B cell (primary cell): ENCODE measurements around the gene GTF2IRD1. TPM values are rescaled to one million over a fixed set of nuclear protein-coding genes. Genes with fewer than 3 reads are reported as not detected.

Experiments
- ATAC-seq: fragments of 200-7000 bp; cut with Tn5 transposase; one replicate; pipeline ENCODE4 v1.10.0; 2021; ENCODE audit warnings: low read depth, mild to moderate bottlenecking, moderate number of reproducible peaks, moderate library complexity
- CTCF ChIA-PET: fragments of 350-600 bp; sonication (Branson Sonifier 250); formaldehyde crosslinking; loops from one replicate; lab custom pipeline; 2021; ENCODE audit warnings: antibody characterized with exemption, inconsistent platforms; lab: Charles Lee
- POLR2A ChIA-PET: fragments of 350-600 bp; sonication (Branson Sonifier 250); formaldehyde crosslinking; loops from one replicate; lab custom pipeline; 2021; ENCODE audit warnings: antibody characterized with exemption; lab: Charles Lee
- DNase-seq: peaks from one replicate; pipeline ENCODE4 v3.0.0; 2013
- H2AFZ ChIP-seq: 2 replicates; pipeline ENCODE4 v1.6.1; 2012; ENCODE audit warnings: mild to moderate bottlenecking, low read depth, low read length; ENCODE audit not compliant: insufficient read depth, poor library complexity, severe bottlenecking
- H3K27ac ChIP-seq, 2 donors: 1 replicate in 1 of 2; 2 replicates in 1 of 2; pipeline ENCODE4 v1.5.1; 2012 to 2013; ENCODE audit warnings: low read length in 2 of 2, mild to moderate bottlenecking in 2 of 2, moderate library complexity in 1 of 2
- H3K27me3 ChIP-seq, 4 experiments: fragments of 200-600 bp in 1 of 4; sonication (generic) in 1 of 4; replicated peaks in 1 of 4; 1 replicate in 2 of 4; 2 replicates in 2 of 4; pipeline versions ENCODE4 v1.6.1 to v1.7.0; 2013 to 2016; ENCODE audit warnings: low read length in 3 of 4, mild to moderate bottlenecking in 2 of 4, mixed read lengths in 1 of 4, moderate library complexity in 1 of 4; ENCODE audit not compliant: insufficient read depth in 4 of 4, control insufficient read depth in 3 of 4; ENCODE audit errors: control extremely low read depth in 1 of 4
- H3K36me3 ChIP-seq, 2 experiments: replicated peaks in 1 of 2; 1 replicate in 1 of 2; 2 replicates in 1 of 2; pipeline versions ENCODE4 v1.6.1 to v1.7.1; 2013; ENCODE audit warnings: low read length in 1 of 2; ENCODE audit not compliant: insufficient read depth in 2 of 2, control insufficient read depth in 1 of 2; ENCODE audit errors: control extremely low read depth in 1 of 2, extremely low read depth in 1 of 2
- H3K4me1 ChIP-seq, 2 donors: fragments of 200-600 bp in 1 of 2; sonication (generic) in 1 of 2; 1 replicate in 1 of 2; 2 replicates in 1 of 2; pipeline versions ENCODE4 v1.5.1 to v1.6.1; 2013 to 2017; ENCODE audit warnings: low read length in 2 of 2; ENCODE audit not compliant: control insufficient read depth in 2 of 2, insufficient read depth in 2 of 2
- H3K4me2 ChIP-seq: replicated peaks from 2 replicates; pipeline ENCODE3; 2012; ENCODE audit warnings: mild to moderate bottlenecking, low read depth, low read length; ENCODE audit not compliant: poor library complexity, severe bottlenecking
- H3K4me3 ChIP-seq, 5 experiments: fragments of 200-600 bp in 1 of 5; sonication (generic) in 1 of 5; 1 replicate in 3 of 5; 2 replicates in 2 of 5; pipeline versions ENCODE4 v1.5.1 to v1.7.0; 2011 to 2016; ENCODE audit warnings: low read length in 4 of 5, mild to moderate bottlenecking in 4 of 5, low read depth in 2 of 5, control low read depth in 1 of 5, moderate library complexity in 1 of 5; ENCODE audit not compliant: insufficient read depth in 1 of 5; ENCODE audit errors: control extremely low read depth in 1 of 5, extremely low read depth in 1 of 5
- H3K79me2 ChIP-seq: fragments of 200-600 bp; sonication (generic); one replicate; pipeline ENCODE4 v1.6.0; 2016; ENCODE audit warnings: low read length; ENCODE audit not compliant: control insufficient read depth, insufficient read depth
- H3K9ac ChIP-seq: fragments of 200-600 bp; sonication (generic); 2 replicates; pipeline ENCODE4 v1.6.1; 2017; ENCODE audit warnings: mild to moderate bottlenecking, low read length, moderate library complexity
- H3K9me3 ChIP-seq, 3 donors: one replicate each; pipeline versions ENCODE4 v1.6.1 to v1.7.1; 2013; ENCODE audit warnings: low read length in 2 of 3; ENCODE audit not compliant: control insufficient read depth in 2 of 3, insufficient read depth in 1 of 3; ENCODE audit errors: control extremely low read depth in 1 of 3
- H4K20me1 ChIP-seq: 2 replicates; pipeline ENCODE4 v1.6.0; 2012; ENCODE audit warnings: mild to moderate bottlenecking, low read length; ENCODE audit not compliant: insufficient read depth, control insufficient read depth, poor library complexity, severe bottlenecking
- H3K27ac Mint-ChIP-seq: one replicate; pipeline ENCODE4 v1.8.0; 2021; ENCODE audit warnings: mixed read lengths
- H3K27me3 Mint-ChIP-seq: one replicate; pipeline ENCODE4 v1.8.0; 2021; ENCODE audit warnings: mixed read lengths
- H3K4me1 Mint-ChIP-seq: one replicate; pipeline ENCODE4 v1.8.0; 2021; ENCODE audit warnings: mixed read lengths
- H3K4me3 Mint-ChIP-seq: one replicate; pipeline ENCODE4 v1.8.0; 2021; ENCODE audit warnings: mixed read lengths
- H3K9me3 Mint-ChIP-seq: one replicate; pipeline ENCODE4 v1.8.0; 2022; ENCODE audit warnings: mixed read lengths; ENCODE audit not compliant: insufficient read depth
- CTCF ChIP-seq: fragments of 200-600 bp; IDR thresholded peaks from one replicate; pipeline ENCODE4 v1.8.0; 2022; ENCODE audit warnings: antibody characterized with exemption, mild to moderate bottlenecking
- EZH2 ChIP-seq: IDR thresholded peaks from 2 replicates; pipeline ENCODE4 v1.6.1; 2012; ENCODE audit warnings: borderline replicate concordance, low read depth, mild to moderate bottlenecking, moderate library complexity, low read length; ENCODE audit not compliant: insufficient read depth, poor library complexity, severe bottlenecking
- WGBS: methylation state at CpG from one replicate; pipeline ENCODE4 v1.1.5; 2013; ENCODE audit warnings: missing lambda C conversion rate; ENCODE audit not compliant: insufficient coverage; 5-methylcytosine and 5-hydroxymethylcytosine counted together
- intact Hi-C: fragments of 100-400 bp; cut with micrococcal nuclease; formaldehyde crosslinking; loops from one replicate; pipeline ENCODE4 v1.10.0; 2022
- polyA plus RNA-seq: library from polyadenylated mRNA; depleted of rRNA; stranded (reverse); fragments of >200 nt; gene quantifications from 2 replicates; pipeline ENCODE4 v1.2.3, GENCODE V29; 2012
- total RNA-seq, 2 donors: library from RNA; stranded (reverse); fragments of 120-200 nt in 1 of 2; gene quantifications; 1 replicate in 1 of 2; 2 replicates in 1 of 2; pipeline versions ENCODE4 v1.2.3 to v1.2.4, GENCODE V29; 2013 to 2022

Gene GTF2IRD1
- total and polyA plus RNA-seq, 2 donors (not counting 1 experiment from before 2014, with no cell fraction given) = 0.45 to 2.2 TPM

GRCh38 chr7:74428023-74428422 lies 25.7 kb upstream of the GTF2IRD1 start:
- intact Hi-C loops = no loop called here
- H3K4me3 ChIP-seq = no peak overlapping the region
- no peaks in the 10 kb centered on the region for H3K79me2 ChIP-seq
- no peak for DNase-seq
- H4K20me1 ChIP-seq = no peaks in the 10 kb centered on the region
- no peaks in the 10 kb centered on the region for H3K36me3 ChIP-seq
- no peak for ATAC-seq
- no peaks in the 10 kb centered on the region for H3K4me1 ChIP-seq
- ChIA-PET CTCF (interaction anchor here (0.5 to 1.7 kb wide), 2 partner anchors 10 to 243 kb away, joined by 4 to 7 read pairs; no protein-coding TSS in a partner anchor), POLR2A (no interaction called here)
- Mint-ChIP-seq H3K27me3 (no peaks in the 10 kb centered on the region), H3K27ac (peak overlapping the region; percentile 20), H3K9me3 (no peaks in the 10 kb centered on the region), H3K4me1 (no peaks in the 10 kb centered on the region), H3K4me3 (no peak overlapping the region)
- no peak for TF ChIP-seq CTCF
- no peak for TF ChIP-seq EZH2
- H3K9me3 ChIP-seq = no peaks in the 10 kb centered on the region
- H3K27me3 ChIP-seq = peaks cover 0 to 2% (median 0%) of the 10 kb centered on the region in 4 experiments
- H3K9ac ChIP-seq = no peak overlapping the region
- H3K4me2 ChIP-seq = no peak overlapping the region
- H2AFZ ChIP-seq = no peak overlapping the region
- H3K27ac ChIP-seq = no peak overlapping the region
- 93% methylated on average over 4 of the region's 4 CpGs for WGBS

- POLR2A ChIA-PET = no interaction called here
- H3K9me3 Mint-ChIP-seq = no peaks in the 10 kb centered on the region
- intact Hi-C loops = no loop called here
Observed at GRCh38 chr7:74429153-74429747, 24.5 kb upstream of the GTF2IRD1 start.

More at GRCh38 chr7:74429153-74429747, 24.5 kb upstream of the GTF2IRD1 start:
- no peak overlapping the region for H3K4me2 ChIP-seq
- H3K9me3 ChIP-seq = no peaks in the 10 kb centered on the region
- 87% methylated on average over 13 of the region's 17 CpGs for WGBS
- ATAC-seq (no peak), DNase-seq (no peak)
- no peak overlapping the region for H3K27ac ChIP-seq
- Mint-ChIP-seq H3K4me3 (no peak overlapping the region), H3K27me3 (no peaks in the 10 kb centered on the region), H3K27ac (no peak overlapping the region), H3K4me1 (no peaks in the 10 kb centered on the region)
- H3K9ac ChIP-seq = no peak overlapping the region
- no peaks in the 10 kb centered on the region for H3K36me3 ChIP-seq
- H3K79me2 ChIP-seq = no peaks in the 10 kb centered on the region
- TF ChIP-seq CTCF (no peak), EZH2 (no peak)
- CTCF ChIA-PET = interaction anchor here (1.7 kb wide), 1 partner anchor 11 kb away, joined by 7 read pairs; no protein-coding TSS in a partner anchor
- peaks cover 0 to 2% (median 0%) of the 10 kb centered on the region in 4 experiments for H3K27me3 ChIP-seq
- H3K4me1 ChIP-seq = no peaks in the 10 kb centered on the region
- H2AFZ ChIP-seq = no peak overlapping the region
- no peak overlapping the region for H3K4me3 ChIP-seq
- no peaks in the 10 kb centered on the region for H4K20me1 ChIP-seq
